ENCODE measurements around the gene ZFAND3. TPM values are rescaled to one million over a fixed set of nuclear protein-coding genes. Genes with fewer than 3 reads are reported as not detected.

Gene ZFAND3
- total RNA-seq, 1 donor from 2014 or later, result 131 TPM

DNA sequence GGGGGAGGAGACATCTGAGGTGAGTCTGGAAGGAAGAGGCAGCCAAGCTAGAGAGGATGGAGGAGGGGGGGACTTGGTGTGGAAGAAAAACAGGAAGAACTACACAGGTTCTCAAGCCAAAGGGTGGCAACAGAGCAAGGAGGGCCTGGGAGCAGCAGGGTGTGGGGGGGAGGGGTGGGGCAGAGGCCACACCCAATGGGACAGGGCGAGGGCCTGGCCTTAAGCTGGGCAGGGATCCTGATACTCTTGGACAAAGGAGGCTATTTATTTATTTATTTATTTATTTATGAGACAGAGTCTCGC is 359.0 kb downstream of the ZFAND3 start:
- H3K9me3 Mint-ChIP-seq (ENCODE audit: unreplicated experiment), result no peaks in the 10 kb centered on the region
- no peaks in the 10 kb centered on the region for H3K4me1 ChIP-seq (ENCODE audit: insufficient read depth, low read length)
- no peaks in the 10 kb centered on the region for H3K79me2 ChIP-seq (ENCODE audit: insufficient read depth, low read length)
- H4K20me1 ChIP-seq (ENCODE audit: insufficient read depth, low read length), result no peaks in the 10 kb centered on the region
- no peaks in the 10 kb centered on the region for H3K9me3 ChIP-seq (ENCODE audit: insufficient read depth, low read depth, low read length)
- H3K27me3 Mint-ChIP-seq (ENCODE audit: low read depth, unreplicated experiment), result no peaks in the 10 kb centered on the region
- peaks cover 7% of the 10 kb centered on the region for H3K36me3 Mint-ChIP-seq (ENCODE audit: low read depth, unreplicated experiment)
- TF ChIP-seq, protein P1, sequence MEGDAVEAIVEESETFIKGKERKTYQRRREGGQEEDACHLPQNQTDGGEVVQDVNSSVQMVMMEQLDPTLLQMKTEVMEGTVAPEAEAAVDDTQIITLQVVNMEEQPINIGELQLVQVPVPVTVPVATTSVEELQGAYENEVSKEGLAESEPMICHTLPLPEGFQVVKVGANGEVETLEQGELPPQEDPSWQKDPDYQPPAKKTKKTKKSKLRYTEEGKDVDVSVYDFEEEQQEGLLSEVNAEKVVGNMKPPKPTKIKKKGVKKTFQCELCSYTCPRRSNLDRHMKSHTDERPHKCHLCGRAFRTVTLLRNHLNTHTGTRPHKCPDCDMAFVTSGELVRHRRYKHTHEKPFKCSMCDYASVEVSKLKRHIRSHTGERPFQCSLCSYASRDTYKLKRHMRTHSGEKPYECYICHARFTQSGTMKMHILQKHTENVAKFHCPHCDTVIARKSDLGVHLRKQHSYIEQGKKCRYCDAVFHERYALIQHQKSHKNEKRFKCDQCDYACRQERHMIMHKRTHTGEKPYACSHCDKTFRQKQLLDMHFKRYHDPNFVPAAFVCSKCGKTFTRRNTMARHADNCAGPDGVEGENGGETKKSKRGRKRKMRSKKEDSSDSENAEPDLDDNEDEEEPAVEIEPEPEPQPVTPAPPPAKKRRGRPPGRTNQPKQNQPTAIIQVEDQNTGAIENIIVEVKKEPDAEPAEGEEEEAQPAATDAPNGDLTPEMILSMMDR (IDR thresholded peaks at IDR 0.05; ENCODE audit: insufficient read depth, low read depth, low read length), result no peak
- TF ChIP-seq EZH2 (IDR thresholded peaks at IDR 0.05; ENCODE audit: insufficient read depth, low read length), result no peak
- no peak overlapping the region for H3K4me3 Mint-ChIP-seq (ENCODE audit: unreplicated experiment)
- no peak overlapping the region for H3K27ac Mint-ChIP-seq (ENCODE audit: unreplicated experiment)
- H2AFZ ChIP-seq (ENCODE audit: low read depth, low read length), result no peak overlapping the region
- no peaks in the 10 kb centered on the region for H3K36me3 ChIP-seq (ENCODE audit: insufficient read depth, low read length)
- H3K4me2 ChIP-seq (ENCODE audit: low read length), result no peak overlapping the region
- FAIRE-seq (no peak), DNase-seq (ENCODE audit: low read depth) (no peak)
- no peaks in the 10 kb centered on the region for H3K27me3 ChIP-seq (ENCODE audit: insufficient read depth, low read length)
- no peak overlapping the region for H3K4me3 ChIP-seq (ENCODE audit: insufficient read depth, low read depth, low read length)
- no peak overlapping the region for H3K9ac ChIP-seq (ENCODE audit: low read length)
- peaks cover 5% of the 10 kb centered on the region for H3K4me1 Mint-ChIP-seq (ENCODE audit: low read depth, unreplicated experiment)
- no peak overlapping the region for H3K27ac ChIP-seq (ENCODE audit: low read depth, low read length)

DNA sequence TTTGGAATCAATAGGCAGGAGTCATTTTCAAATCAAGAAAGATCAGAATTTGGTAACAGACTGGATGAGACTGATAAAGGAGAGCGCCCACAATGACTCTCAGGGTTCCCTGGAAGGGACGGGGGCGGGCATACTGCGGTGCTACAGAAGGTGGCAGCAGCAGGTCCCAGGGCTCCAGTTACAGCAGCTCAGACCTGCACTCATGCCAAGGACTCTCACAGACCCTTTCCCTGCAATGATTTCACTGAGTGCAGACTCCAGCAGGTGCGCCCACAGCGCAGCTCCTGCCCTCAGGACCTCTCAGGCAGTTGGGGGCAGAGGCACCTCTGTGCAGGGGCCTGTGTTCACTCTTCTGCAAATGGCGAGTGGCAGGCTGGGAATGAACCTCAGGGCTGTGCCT is 359.8 kb downstream of the ZFAND3 start:
- peak overlapping the region; percentile 53 for H3K27ac Mint-ChIP-seq (ENCODE audit: unreplicated experiment)
- Histone ChIP-seq H3K27ac (ENCODE audit: low read depth, low read length) (no peak overlapping the region), H2AFZ (ENCODE audit: low read depth, low read length) (no peak overlapping the region), H3K27me3 (ENCODE audit: insufficient read depth, low read length) (no peaks in the 10 kb centered on the region), H3K36me3 (ENCODE audit: insufficient read depth, low read length) (no peaks in the 10 kb centered on the region), H3K4me3 (ENCODE audit: insufficient read depth, low read depth, low read length) (no peak overlapping the region), H3K9ac (ENCODE audit: low read length) (no peak overlapping the region), H4K20me1 (ENCODE audit: insufficient read depth, low read length) (no peaks in the 10 kb centered on the region), H3K9me3 (ENCODE audit: insufficient read depth, low read depth, low read length) (no peaks in the 10 kb centered on the region), H3K4me2 (ENCODE audit: low read length) (no peak overlapping the region), H3K4me1 (ENCODE audit: insufficient read depth, low read length) (no peaks in the 10 kb centered on the region), H3K79me2 (ENCODE audit: insufficient read depth, low read length) (no peaks in the 10 kb centered on the region)
- H3K36me3 Mint-ChIP-seq (ENCODE audit: low read depth, unreplicated experiment), result peaks cover 7% of the 10 kb centered on the region
- no peaks in the 10 kb centered on the region for H3K9me3 Mint-ChIP-seq (ENCODE audit: unreplicated experiment)
- peaks cover 5% of the 10 kb centered on the region for H3K4me1 Mint-ChIP-seq (ENCODE audit: low read depth, unreplicated experiment)
- no peak overlapping the region for H3K4me3 Mint-ChIP-seq (ENCODE audit: unreplicated experiment)
- TF ChIP-seq EZH2 (IDR thresholded peaks at IDR 0.05; ENCODE audit: insufficient read depth, low read length), result no peak
- TF ChIP-seq, protein P1 (IDR thresholded peaks at IDR 0.05; ENCODE audit: insufficient read depth, low read depth, low read length), result no peak
- H3K27me3 Mint-ChIP-seq (ENCODE audit: low read depth, unreplicated experiment), result no peaks in the 10 kb centered on the region
- DNase-seq (ENCODE audit: low read depth) (no peak), FAIRE-seq (no peak)

DNA sequence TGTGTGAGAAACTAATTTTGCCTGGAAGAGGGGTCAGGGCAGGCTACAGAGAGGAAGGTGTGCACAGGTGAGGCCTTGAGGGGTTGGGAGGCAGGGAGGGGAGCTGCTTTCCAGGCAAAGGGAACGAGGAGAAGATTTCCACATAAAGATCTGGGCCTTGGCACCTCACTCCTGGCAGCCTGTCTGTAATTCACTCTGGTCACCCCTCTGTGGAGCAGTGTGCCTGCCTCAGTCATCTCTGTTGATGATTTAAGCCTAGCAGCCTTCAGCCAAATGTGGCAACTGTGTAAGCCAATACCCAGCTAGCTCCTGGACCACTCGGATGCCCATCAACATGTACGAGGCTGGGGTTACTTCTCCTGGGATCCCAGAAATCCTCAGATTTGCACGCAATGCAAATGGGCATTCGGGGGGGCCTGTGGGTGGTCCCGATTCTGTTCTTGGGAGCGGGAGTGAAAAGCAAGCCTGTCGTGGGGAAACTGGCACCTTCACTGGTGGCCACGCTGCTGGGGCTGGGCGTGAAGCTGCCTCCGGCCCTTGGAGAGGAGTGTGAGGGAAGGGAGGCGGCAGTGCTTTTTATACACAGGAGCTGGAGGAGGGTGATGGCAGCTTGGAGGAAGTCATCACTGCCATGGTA is 360.4 kb downstream of the ZFAND3 start:
- Histone ChIP-seq H3K4me3 (ENCODE audit: insufficient read depth, low read depth, low read length) (no peak overlapping the region), H3K9me3 (ENCODE audit: insufficient read depth, low read depth, low read length) (no peaks in the 10 kb centered on the region), H3K27me3 (ENCODE audit: insufficient read depth, low read length) (no peaks in the 10 kb centered on the region), H3K79me2 (ENCODE audit: insufficient read depth, low read length) (no peaks in the 10 kb centered on the region), H4K20me1 (ENCODE audit: insufficient read depth, low read length) (no peaks in the 10 kb centered on the region), H3K27ac (ENCODE audit: low read depth, low read length) (no peak overlapping the region), H3K36me3 (ENCODE audit: insufficient read depth, low read length) (no peaks in the 10 kb centered on the region), H3K4me2 (ENCODE audit: low read length) (no peak overlapping the region), H2AFZ (ENCODE audit: low read depth, low read length) (no peak overlapping the region), H3K4me1 (ENCODE audit: insufficient read depth, low read length) (no peaks in the 10 kb centered on the region), H3K9ac (ENCODE audit: low read length) (no peak overlapping the region)
- TF ChIP-seq, protein P1 (IDR thresholded peaks at IDR 0.05; ENCODE audit: insufficient read depth, low read depth, low read length), result no peak
- no peak for TF ChIP-seq EZH2 (IDR thresholded peaks at IDR 0.05; ENCODE audit: insufficient read depth, low read length)
- no peaks in the 10 kb centered on the region for H3K27me3 Mint-ChIP-seq (ENCODE audit: low read depth, unreplicated experiment)
- H3K4me1 Mint-ChIP-seq (ENCODE audit: low read depth, unreplicated experiment), result peaks cover 5% of the 10 kb centered on the region
- H3K27ac Mint-ChIP-seq (ENCODE audit: unreplicated experiment), result peak overlapping the region; percentile 53
- H3K9me3 Mint-ChIP-seq (ENCODE audit: unreplicated experiment), result no peaks in the 10 kb centered on the region
- H3K36me3 Mint-ChIP-seq (ENCODE audit: low read depth, unreplicated experiment), result peaks cover 4% of the 10 kb centered on the region
- DNase-seq (ENCODE audit: low read depth) (no peak), FAIRE-seq (no peak)
- H3K4me3 Mint-ChIP-seq (ENCODE audit: unreplicated experiment), result no peak overlapping the region

Measured in astrocyte (in vitro differentiated cells and primary cell).